ENCODE data around the gene UNK.
"Not testable (repeated sequence)": the region's sequence is repeated elsewhere in the genome, so short reads cannot be mapped to it uniquely, and the experiment has no call there.

The UNK gene

GRCh38 chr17:75808905-75809621, 24.5 kb downstream of the UNK start:
- TF ChIP-seq CTCF (IDR thresholded peaks at IDR 0.05; ENCODE audit: insufficient read depth, low read depth, low read length, missing control alignments) = no peak
- H3K4me3 ChIP-seq (ENCODE audit: low read depth, low read length) = no peak overlapping the region
- DNase-seq (ENCODE audit: low read depth) = peak; percentile 55

- no peak for DNase-seq (ENCODE audit: low read depth)
- no peak for TF ChIP-seq CTCF (IDR thresholded peaks at IDR 0.05; ENCODE audit: insufficient read depth, low read depth, low read length, missing control alignments)
- no peak overlapping the region for H3K4me3 ChIP-seq (ENCODE audit: low read depth, low read length)
These were observed 25.1 kb downstream of the UNK start for GRCh38 chr17:75809631-75810111.

- no peak overlapping the region for H3K4me3 ChIP-seq (ENCODE audit: low read depth, low read length)
- DNase-seq (ENCODE audit: low read depth) = no peak
- no peak for TF ChIP-seq CTCF (IDR thresholded peaks at IDR 0.05; ENCODE audit: insufficient read depth, low read depth, low read length, missing control alignments)
These were observed 25.6 kb downstream of the UNK start for GRCh38 chr17:75810216-75810615.

GRCh38 chr17:75810756-75811155, 26.1 kb downstream of the UNK start:
- DNase-seq (ENCODE audit: low read depth); H3K4me3 ChIP-seq (ENCODE audit: low read depth, low read length): not testable (repeated sequence)

- no peak for TF ChIP-seq CTCF (IDR thresholded peaks at IDR 0.05; ENCODE audit: insufficient read depth, low read depth, low read length, missing control alignments)
These were observed 26.6 kb downstream of the UNK start for GRCh38 chr17:75811174-75811573.

GRCh38 chr17:75812096-75813013, 27.7 kb downstream of the UNK start:
- no peak for TF ChIP-seq CTCF (IDR thresholded peaks at IDR 0.05; ENCODE audit: insufficient read depth, low read depth, low read length, missing control alignments)
- H3K4me3 ChIP-seq (ENCODE audit: low read depth, low read length) = no peak overlapping the region
- DNase-seq (ENCODE audit: low read depth) = no peak

More at GRCh38 chr17:75811174-75811573, 26.6 kb downstream of the UNK start:
- H3K4me3 ChIP-seq (ENCODE audit: low read depth, low read length) = no peak overlapping the region
- DNase-seq (ENCODE audit: low read depth) = no peak

Data from GM12865 (cell line).